NK-92 (cell line): ENCODE data around the gene TOMM20.

ENCODE experiments used
- DNase-seq: peaks from one replicate; lab custom pipeline; 2025; ENCODE audit not compliant: unreplicated experiment; lab: John Stamatoyannopoulos, UW

Gene TOMM20

DNA sequence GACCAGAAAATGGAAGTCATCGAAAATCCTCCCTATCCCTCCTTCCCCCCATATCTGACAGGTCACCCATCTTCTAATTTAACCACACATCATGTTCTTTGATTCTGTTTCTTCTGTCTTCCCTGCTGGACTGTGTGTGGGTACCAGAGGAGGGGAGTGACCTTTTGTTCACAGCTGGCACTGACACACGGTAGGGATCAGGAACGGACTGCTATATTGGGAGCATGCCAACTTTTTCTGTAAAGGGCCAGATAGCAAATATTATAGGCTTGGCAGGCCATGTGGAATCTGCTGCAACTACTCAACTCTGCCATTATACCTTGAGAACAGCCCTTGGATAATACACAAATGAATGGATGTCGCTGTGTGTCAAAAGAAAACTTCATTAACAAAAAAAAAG is 7.5 kb upstream of the TOMM20 start:
- DNase-seq = no peak

DNA sequence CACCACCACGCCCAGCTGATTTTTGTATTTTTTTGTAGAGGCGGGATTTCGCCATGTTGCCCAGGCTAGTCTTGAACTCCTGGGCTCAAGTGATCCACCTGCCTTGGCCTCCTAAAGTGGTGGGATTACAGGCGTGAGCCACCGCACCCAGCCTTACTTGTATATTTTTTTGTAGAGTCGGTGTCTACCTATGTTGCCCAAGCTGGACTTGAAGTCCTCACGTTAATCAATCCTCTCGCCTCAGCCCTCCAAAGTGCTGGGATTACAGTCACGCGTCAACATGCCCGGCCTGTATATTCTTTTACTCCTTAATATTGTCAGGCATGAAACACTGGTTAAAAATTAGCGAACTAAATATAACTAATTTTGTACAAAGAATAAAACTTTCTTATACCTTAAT is 5.5 kb upstream of the TOMM20 start:
- DNase-seq = no peak

DNA sequence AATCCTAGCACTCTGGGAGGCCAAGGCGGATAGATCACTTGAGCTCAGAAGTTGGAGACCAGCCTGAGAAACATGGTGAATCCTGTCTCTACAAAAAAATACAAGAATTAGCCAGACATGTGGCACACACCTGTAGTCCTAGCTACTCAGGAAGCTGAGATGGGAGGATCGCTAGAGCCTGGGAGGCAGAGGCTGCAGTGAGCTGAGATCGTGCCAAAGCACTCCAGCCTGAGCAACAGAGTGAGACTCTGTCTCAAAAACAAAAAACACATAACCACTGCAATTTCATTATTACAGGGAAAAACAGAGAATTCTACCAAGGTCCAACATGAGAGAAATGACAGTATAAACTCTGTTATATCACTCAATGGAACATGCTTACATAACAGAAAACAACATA is 4.4 kb upstream of the TOMM20 start:
- DNase-seq = no peak

DNA sequence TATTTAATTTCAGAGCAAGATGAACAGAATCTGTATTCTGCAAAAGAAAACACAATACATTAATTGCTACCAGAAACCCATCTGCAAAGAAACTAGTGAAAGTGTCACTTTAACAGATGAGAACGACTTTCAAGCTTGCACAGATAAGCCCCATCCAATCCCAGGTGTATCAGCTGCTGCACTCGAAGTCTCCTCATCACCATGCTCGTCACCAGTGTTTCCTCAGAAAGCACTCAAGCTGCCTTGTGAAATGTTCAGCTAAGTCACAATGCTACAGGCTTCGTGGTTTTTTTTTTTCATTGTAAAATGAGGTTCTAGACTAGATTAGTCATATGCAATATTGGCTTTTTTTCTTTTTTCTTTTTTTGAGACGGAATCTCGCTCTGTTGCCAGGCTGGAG is 3.3 kb upstream of the TOMM20 start:
- no peak for DNase-seq

DNA sequence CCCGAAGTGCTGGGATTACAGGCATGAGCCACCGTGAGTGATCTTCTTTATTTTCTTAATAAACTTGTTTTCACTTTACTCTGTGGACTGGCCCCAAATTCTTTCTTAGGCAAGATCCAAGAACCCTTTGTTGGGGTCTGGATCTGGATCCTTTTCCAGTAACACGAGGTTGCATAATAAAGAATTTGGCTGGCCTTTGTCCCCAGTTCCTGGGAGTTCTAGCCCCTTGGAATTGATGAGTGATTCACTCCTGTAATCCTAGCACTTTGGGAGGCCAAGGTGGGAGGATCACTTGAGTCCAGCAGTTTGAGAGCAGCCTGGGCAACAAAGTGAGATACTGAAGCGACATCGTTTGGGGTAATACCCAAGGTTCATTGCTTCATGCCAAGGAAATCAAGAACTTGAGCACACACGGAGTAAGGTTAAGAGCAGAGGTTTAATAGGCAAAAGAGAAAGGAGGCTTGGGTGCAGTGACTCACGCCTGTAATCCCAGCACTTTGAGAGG is 2.2 kb upstream of the TOMM20 start:
- DNase-seq = no peak

DNA sequence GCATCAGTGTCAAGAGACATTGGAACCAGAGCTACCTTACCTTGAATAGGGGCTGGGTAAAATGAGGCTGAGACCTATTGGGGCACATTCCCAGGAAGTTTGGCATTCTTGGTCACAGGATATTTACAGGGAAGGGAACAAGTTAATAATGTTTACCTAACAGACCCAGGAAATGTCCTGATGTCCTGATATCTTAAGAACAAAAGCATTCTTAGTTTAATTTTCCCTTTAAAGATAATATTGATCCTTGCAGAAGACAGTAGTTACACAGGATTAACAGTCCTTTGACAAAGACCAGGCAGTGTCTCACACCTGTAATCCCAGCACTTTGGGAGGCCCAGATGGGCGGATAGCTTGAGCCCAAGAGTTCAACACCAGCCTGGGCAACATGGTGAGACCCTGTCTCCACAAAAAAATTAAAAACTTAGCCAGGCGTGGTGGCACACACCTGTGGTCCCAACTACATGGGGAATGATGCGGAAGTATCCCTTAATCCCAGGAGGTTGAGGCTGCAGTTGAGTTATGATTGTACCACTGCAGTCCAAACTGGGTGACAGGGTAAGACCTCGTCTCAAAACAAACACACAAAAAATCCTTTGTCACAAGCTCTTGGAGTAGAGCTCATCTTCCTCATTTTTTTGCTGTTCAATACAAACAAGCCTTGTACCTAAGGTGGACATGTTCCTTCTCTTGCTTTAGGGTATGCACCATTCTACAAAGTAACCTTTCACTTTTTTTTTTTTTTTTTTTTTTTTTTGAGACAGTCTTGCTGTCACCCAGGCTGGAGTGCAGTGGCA is 1.3 kb upstream of the TOMM20 start:
- DNase-seq = no peak

DNA sequence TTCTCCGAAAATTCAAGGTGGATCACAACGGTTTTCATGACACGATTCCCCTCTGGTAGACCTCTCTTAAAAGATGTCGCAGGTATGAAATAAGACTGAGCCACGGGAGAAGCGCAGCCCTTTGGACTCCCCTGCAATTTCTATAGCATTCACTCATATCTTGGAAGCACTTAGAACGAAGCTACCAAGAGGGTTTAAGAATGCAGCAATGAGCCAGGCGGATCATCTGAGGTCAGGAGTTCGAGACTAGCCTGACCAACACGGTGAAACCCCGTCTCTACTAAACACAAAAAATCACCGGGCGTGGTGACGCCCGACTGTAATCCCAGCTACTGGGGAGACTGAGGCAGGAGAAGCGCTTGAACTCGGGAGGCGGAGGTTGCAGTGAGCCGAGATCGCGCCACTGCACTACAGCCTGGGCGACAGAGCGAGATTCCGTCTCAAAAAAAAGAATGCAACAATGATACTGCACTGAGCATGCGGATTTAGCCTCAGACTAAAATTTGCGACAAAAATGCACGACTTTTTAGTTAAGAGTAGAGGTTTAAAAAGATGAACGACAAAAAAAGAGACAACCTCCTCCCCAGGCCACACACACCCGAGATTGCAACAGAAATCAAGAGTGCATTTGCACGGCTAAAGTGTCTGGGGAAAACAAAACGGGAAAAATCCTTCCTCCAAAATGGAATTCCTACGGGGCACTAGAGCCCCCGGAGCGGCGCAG is 743 bp downstream of the TOMM20 start:
- DNase-seq = no peak

DNA sequence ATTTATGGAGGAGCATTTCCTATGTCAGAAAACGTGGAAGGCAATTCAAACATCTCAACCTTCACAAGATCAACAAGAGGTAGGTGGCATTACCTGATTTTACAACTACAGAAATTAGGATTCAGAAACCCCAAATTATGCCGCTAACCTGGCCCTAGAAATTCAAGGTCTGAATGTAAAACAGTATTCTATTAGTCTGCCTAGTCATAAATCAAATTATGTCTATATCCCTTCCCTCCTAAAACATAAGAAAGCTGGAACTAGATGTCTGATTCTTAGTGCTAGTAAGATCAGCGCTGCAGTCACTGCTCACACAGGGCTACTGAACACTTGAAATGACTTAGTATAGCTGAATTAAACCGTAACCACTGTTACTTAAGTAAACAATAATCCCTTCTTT is 1.4 kb downstream of the TOMM20 start:
- no peak for DNase-seq

DNA sequence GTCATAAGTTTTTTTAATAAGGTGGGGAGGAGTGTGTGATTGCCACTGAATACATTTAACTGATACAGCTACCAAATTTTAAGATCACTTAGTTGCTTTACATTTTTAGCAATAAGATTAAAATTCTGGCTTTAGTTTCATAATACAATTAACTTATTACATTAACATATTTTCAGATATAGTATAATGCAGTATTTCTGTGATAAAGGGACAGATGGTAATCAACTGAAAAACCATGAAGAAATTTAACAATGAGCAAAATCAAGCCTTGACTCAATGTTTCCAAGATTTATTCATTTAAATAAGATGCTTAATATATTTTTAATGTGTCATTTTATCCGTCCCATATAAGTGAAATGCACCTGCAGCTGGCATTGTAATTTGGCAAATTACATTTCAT is 4.0 kb downstream of the TOMM20 start:
- DNase-seq = no peak

DNA sequence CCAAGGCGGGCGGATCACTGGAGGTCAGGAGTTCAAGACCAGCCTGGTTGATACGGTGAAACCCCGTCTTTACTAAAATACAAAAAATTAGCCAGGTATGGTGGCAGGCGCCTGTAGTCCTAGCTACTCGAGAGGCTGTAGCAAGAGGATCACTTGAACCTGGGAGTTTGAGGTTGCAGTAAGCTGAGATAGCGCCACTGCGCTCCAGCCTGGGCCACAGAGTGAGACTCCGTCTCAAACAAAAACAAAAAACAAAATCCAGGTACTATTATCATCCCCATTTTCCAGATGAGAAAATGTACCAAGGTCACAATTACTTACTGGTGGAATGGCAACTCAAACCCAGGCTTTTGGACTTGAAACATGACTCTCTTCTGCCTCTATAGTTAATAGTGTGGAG is 4.5 kb downstream of the TOMM20 start:
- no peak for DNase-seq

DNA sequence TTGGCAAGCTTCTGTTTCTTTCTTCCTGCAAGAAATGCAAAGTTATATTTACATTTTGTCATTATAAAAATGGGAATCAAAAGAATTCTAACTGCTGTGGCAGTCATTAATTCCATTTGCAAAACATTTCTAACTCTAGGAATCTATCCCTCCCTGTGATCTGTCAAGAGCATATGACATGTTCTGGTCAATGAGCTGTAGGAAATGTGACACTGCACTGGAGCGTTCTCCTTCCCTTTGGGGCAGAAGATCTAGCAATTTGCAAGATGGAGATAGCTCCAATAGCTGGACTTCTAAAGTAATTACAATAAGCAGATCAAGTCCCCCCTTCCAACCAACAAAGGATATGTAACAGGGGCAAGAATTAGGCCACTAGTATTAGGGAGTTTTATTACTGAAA is 6.3 kb downstream of the TOMM20 start:
- no peak for DNase-seq

DNA sequence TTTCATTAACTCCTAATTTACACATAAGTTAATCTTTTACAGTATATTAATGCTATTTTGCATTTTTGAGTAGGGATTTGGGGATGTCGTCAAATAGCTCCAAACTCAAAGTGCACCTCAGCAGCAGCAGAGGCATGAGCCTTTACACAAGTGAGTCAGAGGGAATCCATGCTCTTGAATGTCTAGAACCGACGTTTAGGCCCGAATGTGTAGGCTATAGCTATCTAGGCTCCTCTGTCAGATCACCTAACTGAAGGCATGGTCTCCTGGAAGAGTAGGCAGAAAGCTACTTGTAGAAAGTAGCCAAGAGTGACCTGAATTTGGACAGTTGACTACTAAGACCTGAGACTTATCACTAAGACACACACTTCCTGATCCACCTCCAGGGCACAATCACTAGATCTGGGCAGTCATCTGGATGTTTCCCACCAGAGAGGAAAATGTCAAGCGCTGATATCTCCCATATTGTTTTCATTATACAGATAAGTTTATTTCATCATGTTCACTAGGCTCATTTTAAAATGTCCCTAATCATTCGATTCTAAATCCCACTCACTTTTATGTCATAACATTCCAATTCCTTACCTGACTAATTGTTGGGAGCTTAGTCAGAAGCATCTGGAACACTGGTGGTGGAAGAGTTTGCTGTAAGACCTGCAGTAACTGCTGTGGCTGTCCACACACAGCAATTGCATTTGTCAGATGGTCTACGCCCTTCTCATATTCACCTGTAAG is 15.3 kb downstream of the TOMM20 start:
- no peak for DNase-seq

DNA sequence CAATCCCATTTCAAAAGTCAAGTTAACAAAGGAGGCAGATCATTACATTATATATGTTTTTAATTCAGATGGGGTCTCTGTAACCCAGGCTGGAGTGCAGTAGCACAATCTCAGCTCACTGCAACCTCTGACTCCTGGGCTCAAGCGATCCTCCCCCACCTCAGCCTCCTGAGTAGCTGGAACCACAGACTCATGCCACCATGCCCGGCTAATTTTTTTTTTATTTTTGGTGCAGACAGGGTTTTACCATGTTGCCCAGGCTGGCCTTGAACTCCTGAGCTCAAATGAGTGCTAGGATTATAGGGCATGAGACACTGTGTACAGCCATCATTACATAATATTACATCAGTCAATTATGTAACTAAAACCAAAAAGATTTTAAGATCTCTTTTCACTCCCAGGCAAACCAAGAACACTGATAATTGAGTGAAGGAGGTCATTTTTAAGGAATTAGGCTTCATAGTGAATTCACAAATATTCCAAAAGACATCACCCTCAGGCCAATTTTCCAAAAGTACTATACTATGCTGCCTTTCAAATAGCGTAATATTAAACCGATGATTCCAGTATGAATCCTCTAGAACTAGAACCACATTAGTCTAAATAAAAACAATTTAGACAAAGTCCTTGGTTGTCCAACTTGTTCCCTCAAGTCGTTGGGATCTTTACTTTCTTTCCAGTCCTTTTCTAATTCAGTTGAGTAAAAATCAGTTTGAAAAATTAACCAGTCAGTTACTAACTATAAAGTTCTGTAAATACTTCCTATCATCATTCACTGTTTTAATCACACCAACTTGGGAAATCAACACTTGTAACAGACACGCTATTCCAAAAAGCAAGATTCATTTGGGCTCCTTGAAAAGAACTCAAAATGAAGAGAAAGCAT is 16.1 kb downstream of the TOMM20 start:
- DNase-seq = no peak

DNA sequence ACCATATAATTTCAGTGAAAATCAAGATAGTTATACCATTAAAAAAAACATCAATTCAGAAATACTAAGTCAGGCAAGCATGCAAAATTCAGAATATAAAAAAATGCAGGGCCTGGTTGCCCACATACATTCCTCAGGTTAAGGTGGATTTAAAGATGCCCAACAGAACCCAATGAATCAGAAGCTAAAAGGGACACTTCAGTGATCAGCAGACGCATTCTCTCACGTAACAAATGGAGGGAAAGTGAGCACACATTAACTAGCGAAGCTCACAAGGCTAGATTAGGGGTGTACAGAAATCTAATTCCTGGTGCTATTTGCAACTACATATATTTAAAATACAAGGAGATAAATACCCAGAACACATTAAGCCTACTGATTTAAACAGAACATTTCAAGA is 17.5 kb downstream of the TOMM20 start:
- no peak for DNase-seq

DNA sequence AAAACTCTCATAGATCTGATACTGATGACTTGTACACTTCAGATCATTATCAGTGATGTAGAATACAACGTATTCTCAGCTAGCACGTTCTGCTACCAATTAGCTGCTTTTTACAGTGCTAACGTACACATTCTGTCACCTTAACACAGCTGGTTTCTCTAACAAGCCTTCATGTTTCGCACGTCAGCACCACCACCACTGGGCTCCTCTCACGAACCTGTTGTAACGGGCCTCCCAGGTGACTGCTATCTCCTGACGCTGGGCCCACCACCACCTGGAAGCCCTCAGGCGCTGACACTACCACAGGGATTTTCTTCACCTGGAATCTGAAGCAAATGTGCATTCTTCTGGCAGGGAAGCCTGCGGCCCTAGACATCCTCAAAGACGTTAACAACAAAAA is 19.8 kb downstream of the TOMM20 start:
- DNase-seq = no peak

DNA sequence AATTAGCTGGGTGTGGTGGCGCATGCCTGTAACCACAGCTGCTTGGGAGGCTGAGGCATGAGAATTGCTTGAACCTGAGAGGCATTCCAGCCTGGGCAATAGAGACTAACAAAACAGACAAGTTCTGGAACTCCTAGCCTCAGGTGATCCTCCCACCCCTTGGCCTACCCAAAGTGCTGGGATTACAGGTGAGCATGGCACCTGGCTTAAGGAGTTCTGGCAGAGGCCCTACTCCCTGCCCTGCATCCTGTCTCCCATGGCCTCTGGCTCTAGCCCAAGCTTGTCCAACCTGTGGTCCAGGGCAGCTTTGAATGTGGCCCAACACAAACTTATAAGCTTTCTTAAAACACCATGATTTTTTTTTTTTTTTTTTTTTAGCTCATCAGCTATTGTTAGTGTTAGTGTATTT is 20.4 kb downstream of the TOMM20 start:
- DNase-seq = no peak

DNA sequence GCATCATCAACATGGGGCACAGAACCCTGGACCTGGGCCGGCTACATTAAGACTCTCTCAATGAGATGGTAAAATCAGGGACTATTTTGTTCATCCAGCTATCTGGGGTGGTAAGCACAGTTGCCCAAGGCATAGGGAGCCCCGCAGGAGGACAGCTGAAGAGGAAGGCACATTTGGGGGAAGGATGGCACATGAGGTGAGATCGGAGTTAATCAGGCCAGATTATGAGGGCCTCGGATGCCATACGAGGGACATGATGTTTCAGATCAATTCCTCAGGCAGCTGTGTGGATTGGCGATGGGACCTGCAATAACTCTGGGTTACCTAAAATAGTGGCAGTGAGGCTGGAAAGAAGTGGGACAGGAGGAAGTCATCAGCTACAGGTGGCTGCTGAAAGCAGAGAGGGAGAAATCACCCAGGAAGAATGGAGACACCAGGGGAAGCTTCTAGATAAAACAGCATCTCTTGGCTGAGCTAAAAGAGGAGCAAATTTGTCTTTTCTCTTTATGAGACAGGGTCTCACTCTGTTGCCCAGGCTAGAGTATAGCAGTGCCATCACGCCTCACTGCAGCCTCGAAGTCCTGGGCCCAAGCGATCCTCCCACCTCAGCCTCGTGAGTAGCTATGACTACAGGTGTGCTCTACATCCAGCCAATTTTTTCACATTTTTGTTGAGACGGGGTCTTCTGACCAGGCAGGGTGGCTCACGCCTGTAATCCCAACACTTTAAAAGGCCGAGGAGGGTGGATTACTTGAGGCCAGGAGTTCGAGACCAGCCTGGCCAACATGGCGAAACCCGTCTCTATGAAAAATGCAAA is 21.1 kb downstream of the TOMM20 start:
- DNase-seq = no peak

DNA sequence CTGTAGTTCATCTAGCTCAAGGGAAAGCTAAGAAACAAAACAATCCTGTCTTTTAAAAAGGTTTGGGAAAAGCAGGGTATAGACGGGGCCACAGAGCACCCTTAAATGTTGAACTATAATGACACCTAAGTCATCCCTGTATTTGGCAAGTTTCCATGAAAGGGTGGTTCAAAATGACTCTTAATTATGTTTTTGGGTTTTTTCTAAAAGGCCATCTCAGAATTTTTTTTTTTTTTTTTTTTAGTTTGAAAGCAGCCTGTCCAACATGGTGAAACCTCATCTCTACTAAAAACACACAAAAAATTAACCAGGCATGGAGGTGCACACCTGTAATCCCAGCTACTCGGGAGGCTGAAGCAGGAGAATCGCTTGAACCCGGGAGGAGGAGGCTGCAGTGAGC is 22.2 kb downstream of the TOMM20 start:
- no peak for DNase-seq

DNA sequence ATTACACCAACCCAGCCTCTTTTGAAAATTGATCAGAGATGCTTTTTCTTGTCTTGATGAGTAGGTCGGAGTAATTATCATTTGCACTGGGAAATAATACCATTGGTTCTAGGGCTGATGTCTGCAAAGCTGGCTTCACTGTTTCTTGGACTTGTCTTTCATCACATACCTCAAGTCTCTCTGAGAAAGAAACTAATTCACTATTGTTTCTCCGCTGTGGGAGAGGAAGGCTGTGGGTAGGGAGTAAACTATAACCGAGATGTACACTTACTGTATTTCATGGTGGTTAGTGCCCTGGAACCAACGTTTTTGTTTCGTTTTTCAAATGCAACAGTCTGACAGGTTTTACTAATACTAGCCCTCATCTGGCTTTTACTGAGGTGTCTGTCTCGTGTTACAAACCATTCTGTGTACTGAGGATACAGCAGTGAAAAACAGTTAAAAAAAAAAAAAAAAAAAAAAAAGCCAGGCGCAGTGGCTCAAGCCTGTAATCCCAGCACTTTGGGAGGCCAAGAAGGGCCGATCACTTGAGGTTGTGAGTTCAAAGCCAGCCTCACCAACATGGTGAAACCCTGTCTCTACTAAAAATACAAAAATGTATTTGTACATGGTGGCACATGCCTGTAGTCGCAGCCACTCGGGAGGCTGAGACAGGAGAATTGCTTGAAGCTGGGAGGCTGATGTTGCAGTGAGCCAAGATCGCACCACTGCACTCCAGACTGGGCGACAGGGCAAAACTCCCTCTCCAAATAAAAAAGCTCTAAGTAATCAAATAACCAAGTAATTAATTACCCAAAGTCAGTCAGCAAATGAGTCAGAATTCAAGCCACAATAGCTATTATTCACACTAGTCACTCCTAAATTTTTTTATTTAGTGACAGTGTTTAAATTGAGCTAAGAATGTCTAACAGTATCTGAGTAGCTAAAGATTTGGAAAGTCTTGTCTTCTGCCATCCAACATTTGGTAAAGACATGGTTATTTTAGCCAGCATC is 23.3 kb downstream of the TOMM20 start:
- DNase-seq = no peak
